Progenitor cell of endocrine pancreas (in vitro differentiated cells): ENCODE results near the gene HERPUD2. TPM values are rescaled to one million over a fixed set of nuclear protein-coding genes. Genes with fewer than 3 reads are reported as not detected.

Source experiments
- DNase-seq: peaks from one replicate; pipeline ENCODE4 v3.0.0; 2021; ENCODE audit warnings: low spot score; ENCODE audit not compliant: unreplicated experiment
- H3K27ac Mint-ChIP-seq: 2 replicates; pipeline ENCODE4 v1.8.0; 2021; ENCODE audit warnings: mild to moderate bottlenecking, moderate library complexity, mixed read lengths
- H3K27me3 Mint-ChIP-seq: 2 replicates; pipeline ENCODE4 v1.8.0; 2021; ENCODE audit warnings: mixed read lengths
- H3K36me3 Mint-ChIP-seq: 2 replicates; pipeline ENCODE4 v1.8.0; 2022; ENCODE audit warnings: mixed read lengths; ENCODE audit not compliant: insufficient read depth
- H3K4me1 Mint-ChIP-seq: 2 replicates; pipeline ENCODE4 v1.8.0; 2021; ENCODE audit warnings: low read depth, mixed read lengths
- H3K4me3 Mint-ChIP-seq: 2 replicates; pipeline ENCODE4 v1.8.0; 2021; ENCODE audit warnings: low read depth, mild to moderate bottlenecking, moderate library complexity, mixed read lengths
- H3K9me3 Mint-ChIP-seq: 2 replicates; pipeline ENCODE4 v1.8.0; 2021; ENCODE audit warnings: low read depth, mixed read lengths
- CTCF ChIP-seq: fragments of 200-600 bp; sonication (generic); IDR thresholded peaks from one replicate; pipeline ENCODE4 v1.5.0; 2021; ENCODE audit warnings: antibody characterized with exemption, mild to moderate bottlenecking; ENCODE audit not compliant: unreplicated experiment
- total RNA-seq: library from RNA; stranded (reverse); gene quantifications from 2 replicates; pipeline ENCODE4 v1.2.1, GENCODE V29; 2021

HERPUD2 gene
- total RNA-seq, 1 donor from 2014 or later = 39.1 TPM

GRCh38 chr7:35605760-35606159 lies 89.2 kb downstream of the HERPUD2 start:
- no peak for DNase-seq
- Mint-ChIP-seq H3K27ac (no peak overlapping the region), H3K4me1 (no peaks in the 10 kb centered on the region), H3K4me3 (no peak overlapping the region), H3K36me3 (peaks cover 6% of the 10 kb centered on the region), H3K27me3 (no peaks in the 10 kb centered on the region), H3K9me3 (peaks cover 4% of the 10 kb centered on the region)
- no peak for TF ChIP-seq CTCF

GRCh38 chr7:35604595-35604994 lies 90.3 kb downstream of the HERPUD2 start:
- no peaks in the 10 kb centered on the region for H3K27me3 Mint-ChIP-seq
- no peaks in the 10 kb centered on the region for H3K4me1 Mint-ChIP-seq
- no peak for TF ChIP-seq CTCF
- H3K4me3 Mint-ChIP-seq = no peak overlapping the region
- H3K27ac Mint-ChIP-seq = no peak overlapping the region
- DNase-seq = no peak
- peaks cover 4% of the 10 kb centered on the region for H3K9me3 Mint-ChIP-seq
- peaks cover 3% of the 10 kb centered on the region for H3K36me3 Mint-ChIP-seq

GRCh38 chr7:35599645-35600044 lies 95.3 kb downstream of the HERPUD2 start:
- Mint-ChIP-seq H3K27me3 (no peaks in the 10 kb centered on the region), H3K4me1 (no peaks in the 10 kb centered on the region), H3K4me3 (no peak overlapping the region), H3K36me3 (peaks cover 3% of the 10 kb centered on the region), H3K9me3 (peaks cover 4% of the 10 kb centered on the region), H3K27ac (no peak overlapping the region)
- DNase-seq = no peak
- no peak for TF ChIP-seq CTCF

- no peak for TF ChIP-seq CTCF
- Mint-ChIP-seq H3K9me3 (peaks cover 4% of the 10 kb centered on the region), H3K27ac (no peak overlapping the region), H3K27me3 (no peaks in the 10 kb centered on the region), H3K4me1 (no peaks in the 10 kb centered on the region), H3K4me3 (no peak overlapping the region), H3K36me3 (peaks cover 3% of the 10 kb centered on the region)
- DNase-seq = no peak
Observed at GRCh38 chr7:35599061-35599460, 95.9 kb downstream of the HERPUD2 start.

- Mint-ChIP-seq H3K9me3 (no peaks in the 10 kb centered on the region), H3K27ac (no peak overlapping the region), H3K4me1 (no peaks in the 10 kb centered on the region), H3K27me3 (no peaks in the 10 kb centered on the region), H3K4me3 (no peak overlapping the region), H3K36me3 (no peaks in the 10 kb centered on the region)
- no peak for DNase-seq
- TF ChIP-seq CTCF = no peak
Observed at GRCh38 chr7:35596061-35596460, 98.9 kb downstream of the HERPUD2 start.
